GM18861 (cell line): ENCODE results near the gene TECPR2.

Experiments
- ATAC-seq: cut with Tn5 transposase; IDR thresholded peaks from one replicate; pipeline ENCODE4 v1.9.1; 2021; ENCODE audit not compliant: unreplicated experiment

The TECPR2 gene

DNA sequence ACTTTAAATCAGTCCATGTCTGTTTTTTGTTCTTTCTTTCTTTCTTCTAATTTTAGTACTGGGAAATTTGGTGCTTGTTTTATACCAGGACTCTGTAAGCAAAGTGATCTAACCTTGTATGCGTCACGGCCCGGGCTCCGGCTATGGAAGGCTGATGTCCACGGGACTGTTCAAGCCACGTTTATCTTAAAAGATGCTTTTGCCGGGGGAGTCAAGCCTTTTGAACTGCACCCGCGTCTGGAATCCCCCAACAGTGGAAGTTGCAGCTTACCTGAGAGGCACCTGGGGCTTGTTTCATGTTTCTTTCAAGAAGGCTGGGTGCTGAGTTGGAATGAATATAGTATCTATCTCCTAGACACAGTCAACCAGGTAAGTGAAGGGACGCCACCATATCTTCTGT lies 62.2 kb downstream of the TECPR2 start:
- ATAC-seq: no peak

DNA sequence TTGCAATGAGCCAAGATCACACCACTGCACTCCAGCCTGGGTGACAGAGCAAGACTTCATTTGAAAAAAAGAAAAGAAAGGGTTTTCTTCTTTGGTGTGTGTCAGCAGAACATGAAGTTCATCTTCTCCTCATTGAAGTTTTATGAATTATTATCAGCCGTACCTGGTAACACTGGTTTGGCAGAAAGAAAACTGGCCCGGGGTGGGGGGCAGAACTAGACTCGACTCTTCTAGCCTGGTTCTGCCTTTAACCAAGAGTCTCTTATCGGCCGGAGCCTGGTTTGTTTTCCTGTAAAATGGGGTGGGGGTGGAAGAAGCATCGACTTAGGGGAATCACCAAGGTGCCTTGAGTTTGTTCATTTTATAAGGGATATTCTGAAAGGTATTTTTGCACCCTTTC lies 64.1 kb downstream of the TECPR2 start:
- no peak for ATAC-seq

DNA sequence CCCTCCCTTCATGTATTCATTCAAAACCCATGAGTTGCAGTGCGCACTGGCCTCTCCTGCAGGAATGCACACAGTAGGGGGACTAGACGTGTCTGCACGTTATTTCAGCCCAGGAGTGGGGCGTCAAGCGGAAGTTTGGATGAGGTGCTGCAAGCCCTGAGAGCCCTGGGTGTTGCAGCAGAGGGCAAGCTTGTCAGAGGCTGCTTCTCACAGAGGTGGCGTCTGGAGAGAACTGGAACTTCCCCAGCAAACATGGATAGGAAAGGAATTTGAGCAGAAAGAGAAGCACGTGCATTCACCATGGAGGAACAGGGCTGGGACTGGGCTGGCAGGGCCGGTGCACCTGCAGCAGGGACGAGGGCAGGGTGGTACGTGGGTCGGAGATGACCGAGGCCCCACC lies 64.9 kb downstream of the TECPR2 start:
- no peak for ATAC-seq

DNA sequence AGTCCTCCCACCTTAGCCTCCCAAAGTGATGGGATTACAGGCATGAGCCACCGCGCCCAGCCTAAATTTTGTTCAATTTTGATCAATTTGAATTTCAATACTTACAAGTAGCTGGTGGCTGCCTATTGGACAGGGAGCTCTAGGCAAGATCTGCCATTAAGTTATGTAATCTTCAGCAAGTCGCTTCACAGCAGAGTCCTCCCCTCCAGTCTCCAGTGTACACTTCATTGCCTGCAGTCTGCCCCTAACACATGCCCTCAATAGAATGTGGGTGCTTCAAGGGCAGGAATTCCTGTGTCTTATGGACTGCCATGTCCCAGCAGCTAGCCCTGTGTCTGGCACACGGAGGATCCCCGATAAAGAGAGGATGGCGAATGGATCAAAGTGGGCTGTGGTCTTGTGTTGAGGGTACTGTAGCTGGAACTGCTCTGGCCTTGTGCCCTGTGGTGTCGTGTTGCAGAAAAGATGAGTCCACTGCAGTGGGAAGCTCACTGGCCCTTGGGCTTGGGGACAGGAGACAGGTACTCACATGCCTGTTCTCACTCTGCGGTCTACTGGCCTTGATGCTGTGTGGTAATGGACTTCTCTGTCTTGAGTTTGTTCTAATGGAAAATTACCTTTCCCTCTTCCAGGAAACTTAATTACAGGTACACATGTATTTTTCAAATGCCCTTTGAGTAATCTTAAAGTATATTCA lies 67.6 kb downstream of the TECPR2 start:
- no peak for ATAC-seq

DNA sequence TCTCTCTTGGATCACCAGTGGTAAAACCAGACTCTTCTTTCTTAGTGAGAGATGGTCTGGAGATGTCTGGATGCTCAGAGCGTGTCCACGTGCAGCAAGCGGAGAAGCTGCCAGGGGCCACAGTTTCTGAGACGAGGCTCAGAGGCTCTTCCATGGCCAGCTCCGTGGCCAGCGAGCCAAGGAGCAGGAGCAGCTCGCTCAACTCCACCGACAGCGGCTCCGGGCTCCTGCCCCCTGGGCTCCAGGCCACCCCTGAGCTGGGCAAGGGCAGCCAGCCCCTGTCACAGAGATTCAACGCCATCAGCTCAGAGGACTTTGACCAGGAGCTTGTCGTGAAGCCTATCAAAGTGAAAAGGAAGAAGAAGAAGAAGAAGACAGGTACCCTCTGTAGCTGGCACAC lies 69.0 kb downstream of the TECPR2 start:
- ATAC-seq: no peak

DNA sequence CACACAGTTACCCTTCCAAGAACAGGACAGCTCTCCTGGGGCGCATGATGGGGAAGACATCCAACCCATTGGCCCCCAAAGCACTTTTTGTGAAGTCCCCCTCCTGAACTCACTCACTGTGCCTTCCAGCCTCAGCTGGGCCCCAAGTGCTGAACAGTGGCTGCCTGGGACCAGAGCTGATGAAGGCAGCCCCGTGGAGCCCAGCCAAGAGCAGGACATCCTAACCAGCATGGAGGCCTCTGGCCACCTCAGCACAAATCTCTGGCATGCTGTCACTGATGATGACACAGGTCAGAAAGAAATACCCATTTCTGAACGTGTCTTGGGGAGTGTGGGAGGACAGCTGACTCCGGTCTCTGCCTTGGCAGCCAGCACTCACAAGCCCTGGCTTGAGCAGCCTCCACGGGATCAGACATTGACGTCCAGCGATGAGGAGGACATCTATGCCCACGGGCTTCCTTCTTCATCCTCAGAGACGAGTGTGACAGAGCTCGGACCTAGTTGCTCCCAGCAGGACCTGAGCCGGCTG lies 72.0 kb downstream of the TECPR2 start:
- ATAC-seq: no peak

DNA sequence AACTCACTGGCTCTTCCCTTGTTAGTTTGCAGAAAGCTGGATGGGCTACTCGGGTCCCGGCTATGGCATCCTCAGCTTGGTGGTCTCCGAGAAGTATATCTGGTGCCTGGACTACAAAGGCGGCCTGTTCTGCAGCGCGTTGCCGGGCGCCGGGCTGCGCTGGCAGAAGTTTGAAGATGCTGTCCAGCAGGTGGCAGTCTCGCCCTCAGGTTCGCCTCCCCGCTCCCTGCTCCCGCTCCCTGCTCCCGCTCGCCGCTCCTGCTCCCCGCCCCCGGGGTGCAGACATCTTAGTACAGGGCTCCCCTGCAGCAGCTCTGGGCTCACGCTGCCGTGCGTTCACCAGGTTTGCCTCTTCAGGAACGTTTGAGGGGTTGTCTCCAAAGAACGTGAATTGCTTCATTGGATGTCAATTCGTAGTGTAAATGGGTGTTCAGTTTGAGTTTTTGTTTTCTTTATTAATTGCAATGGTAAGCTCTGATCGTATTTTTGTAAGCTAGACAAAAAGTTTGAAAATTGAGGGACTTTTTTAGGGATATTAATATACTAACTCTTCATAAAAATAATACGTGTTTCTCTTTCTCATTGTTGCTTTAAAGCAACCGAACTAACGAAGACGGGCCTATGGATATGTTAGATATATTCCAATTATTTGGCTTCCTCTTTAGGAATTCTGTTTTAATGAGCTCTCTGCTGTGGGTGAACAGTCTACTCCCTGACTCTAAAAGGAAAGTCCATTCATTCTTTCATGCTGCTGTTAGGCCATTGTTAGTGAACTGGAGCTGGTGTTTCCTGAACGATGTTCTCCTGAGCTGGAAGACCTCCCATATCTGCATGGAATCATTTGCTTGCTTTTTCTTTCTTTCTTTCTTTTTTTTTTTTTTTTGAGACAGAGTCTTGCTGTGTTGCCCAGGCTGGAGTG lies 75.5 kb downstream of the TECPR2 start:
- ATAC-seq: no peak

DNA sequence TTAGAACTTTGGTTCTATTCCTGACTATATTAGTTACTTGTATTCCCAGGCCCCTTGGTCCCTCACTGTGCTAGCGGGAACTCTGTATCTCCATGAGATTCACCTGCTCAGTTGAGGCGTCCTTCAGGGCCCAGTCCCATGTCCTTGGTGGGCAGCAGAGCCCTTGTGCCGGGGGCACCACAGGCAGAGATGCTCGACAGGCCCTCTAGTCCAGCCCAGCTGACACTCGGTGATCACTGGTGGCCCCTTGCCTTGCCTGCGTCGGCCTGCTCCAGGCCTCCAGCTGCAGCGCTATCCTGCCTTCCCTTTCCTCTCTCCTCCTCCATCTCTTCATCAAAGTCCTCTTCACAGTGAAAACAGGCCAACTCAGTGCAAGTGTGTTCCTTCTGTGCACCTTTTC lies 76.8 kb downstream of the TECPR2 start:
- no peak for ATAC-seq

DNA sequence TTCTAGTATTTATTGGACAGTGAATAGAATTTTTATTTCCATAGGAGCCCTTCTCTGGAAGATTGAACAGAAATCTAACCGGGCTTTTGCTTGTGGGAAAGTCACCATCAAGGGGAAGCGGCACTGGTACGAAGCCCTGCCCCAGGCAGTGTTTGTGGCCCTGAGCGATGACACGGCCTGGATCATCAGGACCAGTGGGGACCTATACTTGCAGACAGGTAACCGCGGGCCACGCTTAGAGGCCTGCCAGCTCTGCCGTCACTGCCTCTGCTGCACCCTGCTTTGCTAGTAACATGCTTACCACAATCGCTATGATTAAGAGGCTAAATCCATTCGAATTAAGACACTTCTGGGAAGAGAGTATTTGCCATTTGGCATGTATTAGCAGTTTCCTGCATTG lies 77.7 kb downstream of the TECPR2 start:
- no peak for ATAC-seq

DNA sequence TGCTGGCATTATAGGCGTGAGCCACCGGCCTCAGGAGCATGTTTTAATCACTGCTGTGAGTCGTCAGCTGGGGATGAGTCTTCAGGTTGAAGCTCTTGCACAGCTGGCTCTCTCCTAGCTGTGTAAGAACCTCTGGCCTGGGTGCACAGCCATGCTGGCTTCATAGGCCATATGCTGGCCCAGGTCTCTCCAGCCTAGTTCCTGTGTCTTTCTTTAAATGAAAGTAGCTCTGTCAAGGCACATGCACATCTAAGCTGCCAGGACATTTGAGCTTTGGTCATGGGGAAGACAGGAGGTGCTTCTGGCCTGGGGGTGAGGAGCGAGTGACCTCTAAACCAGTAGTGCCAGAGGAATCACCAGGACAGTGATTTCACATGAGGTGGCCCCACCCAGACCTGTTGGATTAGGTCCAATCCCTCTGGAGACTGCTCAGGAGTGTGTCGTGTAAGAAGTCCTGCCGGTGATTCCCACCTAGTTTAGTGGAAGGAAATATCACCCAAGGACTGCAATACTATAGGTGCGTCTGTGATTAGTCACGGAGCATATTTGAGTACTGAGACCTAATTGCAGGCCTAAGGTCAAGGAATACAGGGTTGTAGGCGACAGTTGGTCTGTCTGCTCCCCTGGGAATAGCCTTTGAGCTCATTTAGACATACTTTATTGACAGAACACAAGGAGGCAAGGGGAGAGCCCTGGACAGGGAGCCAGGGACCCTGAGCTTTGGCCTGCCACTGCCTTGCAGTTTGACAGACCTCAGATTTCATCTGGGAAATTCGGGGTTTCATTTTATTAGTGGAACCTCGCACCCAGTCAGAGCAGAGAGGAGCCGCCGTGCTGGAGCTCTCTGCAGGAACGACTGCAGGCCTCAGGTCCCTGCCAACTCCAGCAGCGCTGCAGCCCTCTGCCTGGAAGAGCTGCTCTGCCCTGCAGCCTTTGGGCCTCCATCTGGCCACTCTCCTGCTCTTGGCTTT lies 79.8 kb downstream of the TECPR2 start:
- no peak for ATAC-seq

DNA sequence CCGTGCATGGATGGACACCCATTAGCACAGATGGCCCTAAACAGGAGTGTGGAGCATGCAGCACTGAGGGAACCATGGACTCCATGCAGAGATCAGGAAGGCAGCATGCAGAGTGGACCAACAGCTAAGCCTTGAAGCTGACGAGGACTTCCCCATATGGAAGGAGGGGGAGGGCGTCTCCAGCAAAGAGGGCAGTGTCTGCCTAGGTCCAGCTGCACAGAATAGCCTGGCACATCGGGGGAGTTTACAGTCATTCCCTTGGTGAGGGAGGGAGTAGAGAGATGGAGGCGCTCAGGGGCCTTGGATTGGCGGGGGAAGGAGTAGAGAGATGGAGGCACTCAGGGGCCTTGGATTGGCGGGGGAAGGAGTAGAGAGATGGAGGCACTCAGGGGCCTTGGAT lies 82.3 kb downstream of the TECPR2 start:
- no peak for ATAC-seq

DNA sequence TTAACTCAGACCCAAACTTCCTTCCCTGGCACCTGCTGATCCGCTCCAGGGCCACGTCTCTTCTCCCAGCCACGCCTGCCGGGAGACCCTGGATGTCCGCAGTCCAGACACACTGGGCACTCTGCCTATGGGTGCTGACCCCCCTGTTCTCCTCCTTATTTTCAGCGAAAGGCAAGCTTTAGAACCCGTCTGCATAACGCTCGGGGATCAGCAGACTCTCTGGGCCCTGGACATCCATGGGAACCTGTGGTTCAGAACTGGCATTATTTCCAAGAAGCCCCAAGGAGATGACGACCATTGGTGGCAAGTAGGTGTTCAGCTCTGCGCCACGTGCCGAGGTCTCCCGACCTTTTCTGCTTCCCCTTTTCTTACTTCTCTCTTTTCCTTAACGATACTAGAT lies 82.9 kb downstream of the TECPR2 start:
- ATAC-seq: no peak

DNA sequence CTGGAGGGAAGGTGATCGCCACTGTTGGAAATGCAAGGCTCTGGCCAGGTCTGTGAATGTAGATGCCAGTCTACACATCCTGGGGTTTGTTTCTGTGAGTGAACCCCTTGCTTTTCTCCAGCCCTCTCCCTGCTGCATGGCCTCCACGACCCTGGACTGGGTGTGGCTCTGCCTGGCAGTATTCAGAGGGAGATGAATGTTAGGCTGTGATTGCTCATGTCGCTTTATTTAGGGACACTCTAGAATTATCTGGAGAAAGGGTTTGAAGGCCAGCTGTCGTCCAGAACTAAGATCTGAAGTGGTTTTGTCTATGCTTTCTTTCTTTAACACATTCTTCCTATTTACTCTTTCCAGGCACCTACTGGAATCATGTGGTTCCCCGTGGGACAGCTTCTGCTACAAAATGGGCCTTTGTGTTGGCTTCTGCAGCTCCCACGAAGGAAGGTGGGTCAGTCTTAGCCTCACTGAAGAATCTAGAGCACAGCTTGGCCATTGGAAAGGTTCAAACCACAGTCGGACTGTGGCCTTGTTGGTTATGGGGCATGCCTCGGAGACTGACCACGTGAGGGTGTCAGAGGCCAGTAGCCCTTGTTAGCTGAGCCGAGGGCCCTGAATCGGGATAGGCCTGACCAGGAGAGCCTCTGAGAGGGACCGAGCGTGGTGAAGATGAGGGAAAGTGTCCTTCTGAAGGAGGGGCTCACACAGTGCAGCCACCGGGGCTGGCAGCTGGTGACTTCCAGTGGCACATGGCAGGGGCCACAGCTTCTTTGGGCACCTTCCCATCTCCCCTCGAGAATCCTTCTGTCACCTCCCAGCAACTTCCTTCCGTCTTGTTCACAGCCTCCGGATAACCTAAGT lies 87.7 kb downstream of the TECPR2 start:
- ATAC-seq: no peak

DNA sequence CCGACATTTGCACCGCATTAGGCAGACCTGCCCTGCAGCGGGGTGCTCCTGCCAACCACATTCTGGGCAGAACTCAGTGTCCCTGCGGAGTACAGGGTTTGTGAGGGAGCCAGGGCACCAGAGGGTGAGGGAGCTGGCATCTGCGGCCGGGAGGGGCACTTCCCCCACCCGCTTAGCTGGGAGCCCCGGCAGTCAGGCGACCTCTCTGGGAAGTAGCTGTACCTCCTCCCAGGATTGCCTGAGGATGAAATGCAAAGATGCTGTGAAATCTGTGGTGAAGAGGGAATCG lies 88.3 kb downstream of the TECPR2 start:
- ATAC-seq: no peak

DNA sequence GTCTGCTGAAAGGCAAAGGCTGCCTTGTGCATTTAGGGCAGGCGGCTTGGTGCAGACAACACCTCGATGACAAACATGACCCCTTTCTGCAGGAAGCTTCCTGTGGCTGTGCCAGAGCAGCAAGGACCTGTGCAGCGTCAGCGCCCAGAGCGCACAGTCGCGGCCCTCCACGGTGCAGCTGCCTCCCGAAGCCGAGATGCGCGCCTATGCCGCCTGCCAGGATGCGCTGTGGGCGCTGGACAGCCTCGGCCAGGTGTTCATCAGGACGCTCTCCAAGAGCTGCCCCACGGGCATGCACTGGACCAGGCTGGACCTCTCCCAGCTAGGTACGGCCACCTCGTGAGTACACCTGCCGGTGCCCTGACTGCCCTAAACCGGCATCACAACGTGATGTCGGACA lies 89.6 kb downstream of the TECPR2 start:
- no peak for ATAC-seq

DNA sequence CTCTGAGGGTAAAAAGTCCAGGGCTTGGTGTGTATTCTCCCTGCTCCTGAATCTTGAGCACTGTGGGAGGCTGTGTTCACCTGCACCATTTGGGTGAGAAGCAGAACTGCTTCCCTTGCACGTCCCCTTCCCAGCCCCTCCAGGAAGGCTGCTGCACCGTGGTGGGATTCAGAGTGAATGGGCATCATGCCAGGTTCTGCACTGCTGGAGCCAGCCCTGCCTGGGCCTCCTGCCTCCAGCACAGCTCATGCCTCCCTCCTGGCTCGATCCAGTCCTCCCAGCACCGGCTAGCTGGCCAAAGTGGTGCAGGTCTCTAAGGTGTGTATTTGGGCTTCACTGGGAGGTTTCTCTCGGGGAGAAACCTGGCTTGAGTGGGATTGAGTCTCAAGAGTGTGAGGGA lies 92.0 kb downstream of the TECPR2 start:
- ATAC-seq: no peak

DNA sequence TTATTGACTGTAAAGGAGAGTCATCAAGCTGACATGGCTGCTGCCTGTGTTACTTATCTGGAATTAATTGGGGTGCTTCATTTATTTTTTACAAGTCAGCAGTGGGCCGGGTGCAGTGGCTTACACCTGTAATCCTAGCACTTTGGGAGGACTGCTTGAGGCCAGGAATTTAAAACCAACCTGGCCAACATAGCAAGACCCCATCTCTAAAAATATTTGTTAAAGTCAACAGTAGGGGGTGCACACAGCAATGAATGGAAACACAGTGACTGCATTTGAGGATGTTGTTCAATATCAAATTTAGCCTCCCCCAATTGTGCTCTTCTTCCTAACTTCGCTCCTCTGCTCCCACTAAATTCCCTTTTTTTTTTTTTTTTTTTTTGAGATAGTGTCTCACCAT lies 94.8 kb downstream of the TECPR2 start:
- no peak for ATAC-seq

DNA sequence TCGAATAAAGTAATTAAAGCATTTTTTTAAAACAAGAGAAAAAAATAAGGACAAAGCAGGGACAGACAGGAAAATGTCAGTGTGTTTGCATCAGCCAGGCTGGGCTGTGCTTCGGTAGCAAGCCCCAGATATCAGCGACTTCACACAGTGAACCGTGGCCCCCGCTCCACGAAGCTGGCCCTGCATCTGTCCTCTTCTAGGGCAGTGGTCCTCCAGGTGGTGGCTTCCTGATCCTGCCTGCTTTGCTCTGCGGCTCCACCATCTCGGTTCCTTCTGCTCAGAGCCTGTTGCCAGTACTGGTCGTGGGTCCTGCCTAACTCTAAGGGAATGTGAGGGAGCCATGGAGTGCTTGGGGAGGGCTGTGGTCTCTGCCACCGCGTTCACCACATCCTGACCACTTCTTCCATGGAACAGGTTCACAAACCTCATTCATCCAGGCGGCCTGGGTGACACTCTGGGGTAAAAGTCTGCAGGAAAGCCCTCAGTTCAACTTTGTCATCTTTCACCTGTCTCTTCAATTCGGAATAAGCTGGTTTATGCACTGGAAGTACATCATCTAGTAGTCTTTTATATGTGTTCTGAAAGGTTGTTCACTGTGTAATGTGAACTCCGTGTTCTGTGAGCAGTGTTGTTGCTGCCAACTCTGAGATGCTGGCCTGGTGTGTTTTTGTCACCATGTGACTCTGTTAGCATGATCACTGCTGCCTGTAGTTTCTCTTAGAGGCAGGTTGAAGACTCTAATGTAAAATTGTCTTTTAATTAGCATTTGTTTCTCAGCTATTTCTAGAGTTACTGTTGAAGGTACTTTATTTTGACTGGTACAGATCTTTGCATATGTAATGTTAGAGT lies 99.0 kb downstream of the TECPR2 start:
- no peak for ATAC-seq

DNA sequence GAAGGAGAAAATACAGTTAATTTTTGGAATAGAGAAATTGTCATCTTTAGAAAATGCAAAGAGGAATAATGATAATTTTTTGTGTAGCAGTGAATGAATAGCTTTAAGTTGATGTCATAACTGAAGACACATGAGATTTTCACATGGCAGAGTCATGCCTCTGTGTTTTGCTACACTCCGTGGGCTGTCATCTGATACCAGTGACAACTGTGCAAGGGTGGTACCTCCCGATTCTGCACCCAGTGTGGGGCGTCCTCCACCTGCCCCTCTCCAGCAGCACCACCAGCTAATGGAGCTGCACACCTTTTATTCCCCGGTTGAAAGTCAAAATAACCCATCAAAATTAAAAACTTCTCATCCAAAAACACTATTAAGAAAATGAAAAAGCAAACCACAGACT lies 99.7 kb downstream of the TECPR2 start:
- no peak for ATAC-seq
